Lung (tissue), 12 donors: ENCODE data around the gene LARP4B. TPM values are rescaled to one million over a fixed set of nuclear protein-coding genes. Genes with fewer than 3 reads are reported as not detected.

Experiments
- ATAC-seq: fragments of 200-7000 bp; cut with Tn5 transposase; one replicate; pipeline ENCODE4 v1.9.1; 2020; ENCODE audit warnings: moderate number of reproducible peaks; ENCODE audit not compliant: insufficient read depth, low FRiP score
- DNase-seq, 3 donors: peaks; one replicate each; pipeline ENCODE4 v3.0.0-alpha.2; 2013 to 2017
- H3K27ac ChIP-seq, 2 donors: one replicate each; pipeline ENCODE4 v1.5.1; 2013; ENCODE audit warnings: mild to moderate bottlenecking in 2 of 2, moderate library complexity in 2 of 2, control low read depth in 1 of 2, inconsistent platforms in 1 of 2, low read depth in 1 of 2, low read length in 1 of 2
- H3K27me3 ChIP-seq, 3 donors: one replicate each; pipeline ENCODE4 v1.5.1; 2013; ENCODE audit warnings: low read length in 2 of 3; ENCODE audit not compliant: control insufficient read depth in 3 of 3, insufficient read depth in 3 of 3
- H3K36me3 ChIP-seq, 4 donors: one replicate each; pipeline ENCODE4 v1.5.1; 2013; ENCODE audit warnings: low read length in 4 of 4, mild to moderate bottlenecking in 1 of 4, moderate library complexity in 1 of 4; ENCODE audit not compliant: control insufficient read depth in 4 of 4, insufficient read depth in 4 of 4
- H3K4me1 ChIP-seq, 5 donors: one replicate each; pipeline ENCODE4 v1.5.1; 2013; ENCODE audit warnings: low read length in 5 of 5, mild to moderate bottlenecking in 2 of 5, moderate library complexity in 1 of 5; ENCODE audit not compliant: control insufficient read depth in 5 of 5, insufficient read depth in 5 of 5
- H3K4me3 ChIP-seq: one replicate; pipeline ENCODE4 v1.5.1; 2013; ENCODE audit warnings: mild to moderate bottlenecking, control low read depth, moderate library complexity
- H3K9ac ChIP-seq, 2 donors: one replicate each; pipeline ENCODE4 v1.5.1; 2013; ENCODE audit warnings: low read length in 2 of 2, control low read depth in 1 of 2; ENCODE audit not compliant: insufficient read depth in 1 of 2
- H3K9me3 ChIP-seq, 4 donors: one replicate each; pipeline ENCODE4 v1.5.1; 2013; ENCODE audit warnings: low read length in 3 of 4, mild to moderate bottlenecking in 1 of 4, moderate library complexity in 1 of 4; ENCODE audit not compliant: control insufficient read depth in 4 of 4, insufficient read depth in 3 of 4
- CTCF ChIP-seq: IDR thresholded peaks from 2 replicates; pipeline ENCODE4 v1.5.1; 2012; ENCODE audit warnings: mild to moderate bottlenecking; ENCODE audit errors: control extremely low read depth, extremely low read depth
- whole genome bisulfite sequencing, 2 donors: extraction: QIAGEN DNeasy Blood & Tissue Kit; methylation state at CpG; one replicate each; pipeline ENCODE4 v1.1.7; 2013; 5-methylcytosine and 5-hydroxymethylcytosine counted together
- polyA plus RNA-seq, 2 donors: library from polyadenylated mRNA; stranded (reverse); fragments of 200-250 nt; gene quantifications; one replicate each; pipeline ENCODE4 v1.2.1, GENCODE V29; 2013
- total RNA-seq, 2 donors: library from RNA; depleted of rRNA in 1 of 2; stranded (reverse); fragments of >200 nt in 1 of 2; gene quantifications; one replicate each; pipeline ENCODE4 v1.2.1, GENCODE V29; 2014 to 2021
- donor health status: control.
- donor health status: control.
- donor health status: Bipolar disorder and iron deficiency.
- donor health status: healthy.
- donor health status: DM: yes; HTN: yes; CAD: no.

LARP4B gene
- total and polyA plus RNA-seq, 4 donors = 24.7 to 133 (median 66.9) TPM

DNA sequence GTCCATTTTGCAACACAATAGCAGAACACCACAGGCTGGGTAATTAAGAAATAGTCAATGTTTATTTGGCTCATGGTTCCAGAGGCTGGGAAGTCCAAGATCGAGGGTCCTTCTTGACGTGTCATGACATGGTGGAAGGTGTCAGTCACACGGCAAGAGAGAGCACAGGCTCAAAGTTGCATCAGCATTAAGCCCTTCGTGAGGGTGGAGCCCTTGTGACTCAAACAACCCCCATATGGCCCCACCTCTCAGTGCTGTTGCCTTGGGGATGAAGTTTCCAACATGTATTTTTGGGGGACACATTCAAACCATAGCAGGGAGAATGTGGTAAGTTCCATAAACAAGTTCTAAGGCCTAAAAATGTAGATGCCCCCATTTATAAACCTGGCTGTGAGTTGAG is 32.1 kb upstream of the LARP4B start:
- DNase-seq (no peak), ATAC-seq (no peak)
- H3K4me1 ChIP-seq = peaks cover 0 to 4% (median 0%) of the 10 kb centered on the region in 5 donors
- no peak overlapping the region for H3K27ac ChIP-seq
- no peak overlapping the region for H3K9ac ChIP-seq
- WGBS, 2 donors = 92% methylated on average over 4 of the region's 4 CpGs
- H3K9me3 ChIP-seq = no peaks in the 10 kb centered on the region
- no peaks in the 10 kb centered on the region for H3K36me3 ChIP-seq
- no peak for TF ChIP-seq CTCF
- no peak overlapping the region for H3K4me3 ChIP-seq
- H3K27me3 ChIP-seq = peaks cover 0 to 3% (median 0%) of the 10 kb centered on the region in 3 donors

- 85 to 93% methylated on average over 5 of the region's 5 CpGs for WGBS, 2 donors
- H3K27ac ChIP-seq = no peak overlapping the region
- no peak for ATAC-seq
- TF ChIP-seq CTCF = no peak
- H3K4me3 ChIP-seq = no peak overlapping the region
- peaks cover 0 to 3% (median 0%) of the 10 kb centered on the region in 3 donors for H3K27me3 ChIP-seq
- no peak for DNase-seq
- peaks cover 0 to 4% (median 0%) of the 10 kb centered on the region in 5 donors for H3K4me1 ChIP-seq
- H3K36me3 ChIP-seq = no peaks in the 10 kb centered on the region
- H3K9me3 ChIP-seq = no peaks in the 10 kb centered on the region
- no peak overlapping the region for H3K9ac ChIP-seq
Measured at GRCh38 chr10:963186-963585, 31.7 kb upstream of the LARP4B start.

DNA sequence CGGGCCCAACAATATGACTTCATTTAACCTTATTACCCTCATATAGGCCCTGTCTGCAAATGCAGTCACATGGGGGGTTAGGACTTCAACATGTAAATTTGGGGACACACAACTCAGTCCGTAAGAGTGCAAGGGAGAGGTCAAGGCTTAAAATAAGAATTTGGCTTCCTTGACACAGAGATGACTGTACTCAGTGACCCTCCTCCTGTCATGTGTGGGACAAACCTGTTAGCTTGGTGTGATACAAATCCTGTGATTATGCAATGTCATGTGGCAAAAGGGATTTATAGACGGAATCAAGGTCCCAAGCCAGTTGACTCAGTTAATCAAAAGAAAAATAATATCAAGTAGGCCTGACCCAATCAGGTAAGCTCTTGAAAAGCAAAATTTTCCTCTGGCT is 30.8 kb upstream of the LARP4B start:
- H3K27ac ChIP-seq = no peak overlapping the region
- peaks cover 0 to 4% (median 0%) of the 10 kb centered on the region in 5 donors for H3K4me1 ChIP-seq
- H3K9ac ChIP-seq = no peak overlapping the region
- DNase-seq (no peak), ATAC-seq (no peak)
- 81 to 90% methylated on average over 3 of the region's 3 CpGs for WGBS, 2 donors
- H3K27me3 ChIP-seq = peaks cover 0 to 3% (median 0%) of the 10 kb centered on the region in 3 donors
- no peak for TF ChIP-seq CTCF
- H3K9me3 ChIP-seq = no peaks in the 10 kb centered on the region
- H3K4me3 ChIP-seq = no peak overlapping the region
- H3K36me3 ChIP-seq = no peaks in the 10 kb centered on the region

DNA sequence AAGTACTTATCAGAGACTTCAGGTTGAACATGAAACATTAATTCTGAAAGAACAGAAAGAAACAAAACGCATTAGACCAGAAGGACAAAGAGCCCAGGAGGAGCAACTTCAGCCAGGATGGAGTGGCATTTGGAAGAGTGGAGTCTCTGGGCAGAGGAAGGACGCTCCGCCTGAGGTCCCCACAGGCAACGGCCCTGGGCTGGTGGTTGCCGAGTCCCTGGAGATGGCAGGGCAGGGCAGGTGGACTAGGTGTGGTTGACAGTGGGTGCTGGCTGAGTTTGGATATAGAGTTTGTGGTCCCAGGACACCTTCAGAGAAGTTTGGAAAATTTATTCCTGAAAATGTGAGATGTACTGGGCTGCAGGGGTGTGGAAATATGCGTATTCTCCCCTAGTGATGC is 27.4 kb upstream of the LARP4B start:
- H3K36me3 ChIP-seq = no peaks in the 10 kb centered on the region
- 86 to 91% methylated on average over 6 of the region's 6 CpGs for WGBS, 2 donors
- peaks cover 0 to 4% (median 3%) of the 10 kb centered on the region in 5 donors for H3K4me1 ChIP-seq
- H3K27me3 ChIP-seq = peaks cover 0 to 3% (median 0%) of the 10 kb centered on the region in 3 donors
- ATAC-seq = no peak
- no peak overlapping the region for H3K27ac ChIP-seq
- no peak overlapping the region for H3K9ac ChIP-seq
- no peak overlapping the region for H3K4me3 ChIP-seq
- H3K9me3 ChIP-seq = no peaks in the 10 kb centered on the region
- TF ChIP-seq CTCF = no peak
- no peak for DNase-seq
